SK-N-SH (cell line): ENCODE results near the gene KANSL2. TPM values are rescaled to one million over a fixed set of nuclear protein-coding genes. Genes with fewer than 3 reads are reported as not detected.

Experiments used
- CTCF ChIA-PET: fragments of 300-600, 350-600 bp; formaldehyde crosslinking; extraction: SDS; loops from one replicate; lab custom pipeline; 2021; lab: Yijun Ruan, JAX
- POLR2A ChIA-PET: fragments of 350-600 bp; sonication (Branson Sonifier 250); formaldehyde crosslinking; extraction: SDS; loops from one replicate; lab custom pipeline; 2020; ENCODE audit warnings: antibody characterized with exemption, inconsistent platforms; lab: Yijun Ruan, JAX
- DNase-seq: peaks from one replicate; pipeline ENCODE4 v3.0.0; 2012
- H2AFZ ChIP-seq: fragments of 200-600 bp; sonication (generic); 2 replicates; pipeline ENCODE4 v1.8.1; 2016; ENCODE audit warnings: antibody characterized with exemption, mild to moderate bottlenecking, low read depth
- H3F3A ChIP-seq: fragments of 200-600 bp; sonication (generic); replicated peaks from 2 replicates; pipeline ENCODE3; 2016; ENCODE audit warnings: antibody characterized with exemption, mild to moderate bottlenecking; ENCODE audit not compliant: insufficient read depth
- H3K27ac ChIP-seq, 2 experiments: fragments of 200-500 bp in 1 of 2; fragments of 200-600 bp in 1 of 2; sonication (Bioruptor generic) in 1 of 2; sonication (generic), shearing (Covaris generic) in 1 of 2; 2 replicates each; pipeline versions ENCODE4 v1.5.1 to v1.6.1; 2014 to 2016; ENCODE audit warnings: low read depth in 2 of 2, inconsistent platforms in 1 of 2, low read length in 1 of 2, mild to moderate bottlenecking in 1 of 2, mixed read lengths in 1 of 2
- H3K27me3 ChIP-seq: fragments of 200-600 bp; sonication (generic), shearing (Covaris generic); 2 replicates; pipeline ENCODE4 v1.6.1; 2016; ENCODE audit warnings: mixed run types; ENCODE audit not compliant: insufficient read depth
- H3K36me3 ChIP-seq, 2 experiments: fragments of 200-500 bp in 1 of 2; fragments of 200-600 bp in 1 of 2; sonication (Bioruptor generic) in 1 of 2; sonication (generic) in 1 of 2; replicated peaks in 1 of 2; 2 replicates each; pipeline versions ENCODE3 to v1.5.1; 2014 to 2016; ENCODE audit warnings: low read length in 1 of 2, mild to moderate bottlenecking in 1 of 2; ENCODE audit not compliant: insufficient read depth in 2 of 2, control insufficient read depth in 1 of 2
- H3K4me1 ChIP-seq, 2 experiments: fragments of 200-500 bp in 1 of 2; fragments of 200-600 bp in 1 of 2; sonication (Bioruptor generic) in 1 of 2; sonication (generic), shearing (Covaris generic) in 1 of 2; 2 replicates each; pipeline versions ENCODE4 v1.5.1 to v1.6.1; 2014 to 2016; ENCODE audit warnings: low read depth in 1 of 2, low read length in 1 of 2, mixed run types in 1 of 2; ENCODE audit not compliant: insufficient read depth in 2 of 2, control insufficient read depth in 1 of 2
- H3K4me2 ChIP-seq: fragments of 200-600 bp; sonication (generic), shearing (Covaris generic); 2 replicates; pipeline ENCODE4 v1.6.1; 2017; ENCODE audit warnings: mixed run types
- H3K4me3 ChIP-seq, 2 experiments: fragments of 200-500 bp in 1 of 2; fragments of 200-600 bp in 1 of 2; sonication (Bioruptor generic) in 1 of 2; sonication (generic), shearing (Covaris generic) in 1 of 2; 2 replicates each; pipeline versions ENCODE4 v1.5.1 to v1.8.1; 2014 to 2016; ENCODE audit warnings: low read depth in 2 of 2, inconsistent platforms in 1 of 2, low read length in 1 of 2, mild to moderate bottlenecking in 1 of 2, mixed read lengths in 1 of 2, moderate library complexity in 1 of 2
- H3K79me2 ChIP-seq: fragments of 200-600 bp; sonication (generic); 2 replicates; pipeline ENCODE4 v1.8.1; 2017; ENCODE audit warnings: mild to moderate bottlenecking; ENCODE audit not compliant: insufficient read depth
- H3K9ac ChIP-seq: fragments of 200-600 bp; sonication (generic); 2 replicates; pipeline ENCODE4 v1.6.1; 2017; ENCODE audit warnings: mixed run types
- H3K9me2 ChIP-seq: fragments of 200-600 bp; sonication (generic); 2 replicates; pipeline ENCODE4 v1.6.1; 2017; ENCODE audit warnings: mixed run types
- H3K9me3 ChIP-seq: fragments of 200-600 bp; sonication (generic); 2 replicates; pipeline ENCODE4 v1.6.1; 2017; ENCODE audit warnings: mixed run types, mild to moderate bottlenecking, moderate library complexity
- H4K20me1 ChIP-seq: fragments of 200-600 bp; sonication (generic); 2 replicates; pipeline ENCODE4 v1.6.1; 2017; ENCODE audit warnings: mild to moderate bottlenecking, mixed run types; ENCODE audit not compliant: insufficient read depth
- CHD2 ChIP-seq: fragments of 150-350 bp; IDR thresholded peaks from 2 replicates; pipeline ENCODE4 v1.6.1; 2018; ENCODE audit warnings: low read length; ENCODE audit not compliant: partially characterized antibody
- EZH2phosphoT487 ChIP-seq: fragments of 200-600 bp; sonication (generic); IDR thresholded peaks from 2 replicates; pipeline ENCODE4 v1.6.1; 2017; ENCODE audit warnings: low read depth, mixed run types, mild to moderate bottlenecking, antibody characterized with exemption, moderate library complexity, borderline replicate concordance
- GABPA ChIP-seq: IDR thresholded peaks from 2 replicates; pipeline ENCODE4 v1.4.0; 2012; ENCODE audit warnings: low read depth, mild to moderate bottlenecking
- GATA2 ChIP-seq: sonication (generic); formaldehyde crosslinking; IDR thresholded peaks from 2 replicates; pipeline ENCODE4 v1.5.0; 2020; ENCODE audit warnings: mild to moderate bottlenecking, missing genetic modification reagents
- JUND ChIP-seq: IDR thresholded peaks from 2 replicates; pipeline ENCODE4 v1.4.0; 2012
- RCOR1 ChIP-seq: fragments of 150-350 bp; IDR thresholded peaks from 2 replicates; pipeline ENCODE4 v1.6.1; 2017; ENCODE audit warnings: antibody characterized with exemption, low read length
- REST ChIP-seq: IDR thresholded peaks from 2 replicates; pipeline ENCODE4 v1.6.1; 2012; ENCODE audit warnings: mild to moderate bottlenecking, low read depth, low read length, moderate library complexity
- RFX5 ChIP-seq: IDR thresholded peaks from 2 replicates; pipeline ENCODE4 v1.6.1; 2012; ENCODE audit warnings: mild to moderate bottlenecking, improper control_type of control experiment, low read length
- SMC3 ChIP-seq: IDR thresholded peaks from 2 replicates; pipeline ENCODE4 v1.6.1; 2012; ENCODE audit warnings: low read depth, low read length, improper control_type of control experiment
- TAF1 ChIP-seq: IDR thresholded peaks from 2 replicates; pipeline ENCODE4 v1.6.1; 2012; ENCODE audit warnings: low read depth, mild to moderate bottlenecking, low read length, moderate library complexity, borderline replicate concordance
- TEAD4 ChIP-seq: IDR thresholded peaks from 2 replicates; pipeline ENCODE4 v1.4.0; 2012; ENCODE audit warnings: mild to moderate bottlenecking, borderline replicate concordance; ENCODE audit not compliant: insufficient read depth
- WGBS: methylation state at CpG from one replicate; pipeline ENCODE4 v1.1.6; 2017; ENCODE audit warnings: low lambda C conversion rate; 5-methylcytosine and 5-hydroxymethylcytosine counted together
- polyA plus RNA-seq, 3 experiments: library from polyadenylated mRNA; depleted of rRNA; stranded (reverse); fragments of >200 nt; gene quantifications; 2 replicates each; pipeline ENCODE4 v1.2.3, GENCODE V29; 2012
- TF ChIP-seq, protein P1 (sequence below): IDR thresholded peaks from 2 replicates; pipeline ENCODE4; 2012
- TF ChIP-seq, protein P2 (sequence below): IDR thresholded peaks from 2 replicates; pipeline ENCODE4 v1.4.0; 2012; ENCODE audit warnings: low read depth
- TF ChIP-seq, protein P3 (sequence below): fragments of 150-350 bp; IDR thresholded peaks from 2 replicates; pipeline ENCODE4 v1.6.1; 2016; ENCODE audit warnings: mild to moderate bottlenecking, low read depth, low read length
- TF ChIP-seq, protein P4 (sequence below): fragments of 200-600 bp; sonication (generic); IDR thresholded peaks from 2 replicates; pipeline ENCODE4 v1.6.1; 2017; ENCODE audit warnings: antibody characterized with exemption, mild to moderate bottlenecking, moderate library complexity

Gene KANSL2
- polyA plus RNA-seq, 1 of the 3 experiments (the other 2 are of a cell fraction) = 32.8 TPM

DNA sequence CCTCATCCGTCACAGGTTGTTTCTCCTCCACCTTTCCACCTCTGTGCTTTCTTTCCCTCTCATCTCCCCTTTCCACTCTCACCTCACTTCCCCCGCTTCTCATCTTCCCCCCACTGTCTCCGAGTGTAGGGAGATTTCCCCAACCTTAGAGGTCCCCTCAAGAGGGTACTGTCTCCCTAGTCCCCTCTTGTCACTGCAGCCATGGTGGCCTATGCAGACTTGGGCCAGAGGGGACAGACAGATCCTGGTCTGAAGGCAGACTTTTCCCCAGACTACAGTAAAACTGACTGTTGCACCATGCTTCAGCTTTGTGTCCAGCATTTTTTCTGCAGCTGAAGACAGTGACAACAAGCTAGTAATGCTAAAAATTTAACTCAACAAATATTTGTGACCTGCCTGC, 41.2 kb downstream of the KANSL2 start:
- no peak overlapping the region for H3K27ac ChIP-seq
- TF ChIP-seq TEAD4 (no peak), GABPA (no peak), REST (no peak), JUND (no peak), RCOR1 (no peak), GATA2 (CRISPR knock-in tag) (no peak), RFX5 (no peak), EZH2phosphoT487 (no peak), CHD2 (no peak), SMC3 (no peak), TAF1 (no peak)
- TF ChIP-seq, protein P1, sequence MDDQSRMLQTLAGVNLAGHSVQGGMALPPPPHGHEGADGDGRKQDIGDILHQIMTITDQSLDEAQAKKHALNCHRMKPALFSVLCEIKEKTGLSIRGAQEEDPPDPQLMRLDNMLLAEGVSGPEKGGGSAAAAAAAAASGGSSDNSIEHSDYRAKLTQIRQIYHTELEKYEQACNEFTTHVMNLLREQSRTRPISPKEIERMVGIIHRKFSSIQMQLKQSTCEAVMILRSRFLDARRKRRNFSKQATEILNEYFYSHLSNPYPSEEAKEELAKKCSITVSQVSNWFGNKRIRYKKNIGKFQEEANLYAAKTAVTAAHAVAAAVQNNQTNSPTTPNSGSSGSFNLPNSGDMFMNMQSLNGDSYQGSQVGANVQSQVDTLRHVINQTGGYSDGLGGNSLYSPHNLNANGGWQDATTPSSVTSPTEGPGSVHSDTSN = no peak
- TF ChIP-seq, protein P2, sequence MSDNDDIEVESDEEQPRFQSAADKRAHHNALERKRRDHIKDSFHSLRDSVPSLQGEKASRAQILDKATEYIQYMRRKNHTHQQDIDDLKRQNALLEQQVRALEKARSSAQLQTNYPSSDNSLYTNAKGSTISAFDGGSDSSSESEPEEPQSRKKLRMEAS = no peak
- TF ChIP-seq, protein P3, sequence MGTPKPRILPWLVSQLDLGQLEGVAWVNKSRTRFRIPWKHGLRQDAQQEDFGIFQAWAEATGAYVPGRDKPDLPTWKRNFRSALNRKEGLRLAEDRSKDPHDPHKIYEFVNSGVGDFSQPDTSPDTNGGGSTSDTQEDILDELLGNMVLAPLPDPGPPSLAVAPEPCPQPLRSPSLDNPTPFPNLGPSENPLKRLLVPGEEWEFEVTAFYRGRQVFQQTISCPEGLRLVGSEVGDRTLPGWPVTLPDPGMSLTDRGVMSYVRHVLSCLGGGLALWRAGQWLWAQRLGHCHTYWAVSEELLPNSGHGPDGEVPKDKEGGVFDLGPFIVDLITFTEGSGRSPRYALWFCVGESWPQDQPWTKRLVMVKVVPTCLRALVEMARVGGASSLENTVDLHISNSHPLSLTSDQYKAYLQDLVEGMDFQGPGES = no peak
- TF ChIP-seq, protein P4, sequence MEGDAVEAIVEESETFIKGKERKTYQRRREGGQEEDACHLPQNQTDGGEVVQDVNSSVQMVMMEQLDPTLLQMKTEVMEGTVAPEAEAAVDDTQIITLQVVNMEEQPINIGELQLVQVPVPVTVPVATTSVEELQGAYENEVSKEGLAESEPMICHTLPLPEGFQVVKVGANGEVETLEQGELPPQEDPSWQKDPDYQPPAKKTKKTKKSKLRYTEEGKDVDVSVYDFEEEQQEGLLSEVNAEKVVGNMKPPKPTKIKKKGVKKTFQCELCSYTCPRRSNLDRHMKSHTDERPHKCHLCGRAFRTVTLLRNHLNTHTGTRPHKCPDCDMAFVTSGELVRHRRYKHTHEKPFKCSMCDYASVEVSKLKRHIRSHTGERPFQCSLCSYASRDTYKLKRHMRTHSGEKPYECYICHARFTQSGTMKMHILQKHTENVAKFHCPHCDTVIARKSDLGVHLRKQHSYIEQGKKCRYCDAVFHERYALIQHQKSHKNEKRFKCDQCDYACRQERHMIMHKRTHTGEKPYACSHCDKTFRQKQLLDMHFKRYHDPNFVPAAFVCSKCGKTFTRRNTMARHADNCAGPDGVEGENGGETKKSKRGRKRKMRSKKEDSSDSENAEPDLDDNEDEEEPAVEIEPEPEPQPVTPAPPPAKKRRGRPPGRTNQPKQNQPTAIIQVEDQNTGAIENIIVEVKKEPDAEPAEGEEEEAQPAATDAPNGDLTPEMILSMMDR = no peak
- no peak overlapping the region for H3K4me2 ChIP-seq
- DNase-seq = no peak
- no peak overlapping the region for H2AFZ ChIP-seq
- no peaks in the 10 kb centered on the region for H4K20me1 ChIP-seq
- peaks cover 2 to 15% of the 10 kb centered on the region in 2 experiments for H3K36me3 ChIP-seq
- no peaks in the 10 kb centered on the region for H3K79me2 ChIP-seq
- no peaks in the 10 kb centered on the region for H3F3A ChIP-seq
- H3K4me1 ChIP-seq = no peaks in the 10 kb centered on the region
- no peaks in the 10 kb centered on the region for H3K9me3 ChIP-seq
- H3K27me3 ChIP-seq = no peaks in the 10 kb centered on the region
- 66% methylated on average over 3 of the region's 3 CpGs for WGBS
- no peak overlapping the region for H3K4me3 ChIP-seq
- ChIA-PET CTCF (no interaction called here), POLR2A (no interaction called here)
- H3K9me2 ChIP-seq = no peaks in the 10 kb centered on the region
- H3K9ac ChIP-seq = no peak overlapping the region
